MCF 10A (cell line): Measurements from ENCODE around the gene PDE2A. TPM values are rescaled to one million over a fixed set of nuclear protein-coding genes. Genes with fewer than 3 reads are reported as not detected.

Source experiments
- BruUV-seq: library from RNA; stranded (reverse); fragments of 400-500 nt; replicated peaks from 2 replicates; lab custom pipeline; 2021; lab: Mats Ljungman, UMichigan
- CTCF ChIA-PET: fragments of 300-600 bp; sonication (Branson Sonifier 250); formaldehyde crosslinking; extraction: SDS; loops from one replicate; lab custom pipeline; 2021; ENCODE audit warnings: antibody characterized with exemption, inconsistent platforms; lab: Yijun Ruan, JAX
- POLR2A ChIA-PET: fragments of 300-600, 350-650 bp; sonication (Branson Sonifier 250); formaldehyde crosslinking; extraction: SDS; loops from one replicate; lab custom pipeline; 2020; ENCODE audit warnings: antibody characterized with exemption, inconsistent platforms; lab: Yijun Ruan, JAX
- DNase-seq: peaks from one replicate; pipeline ENCODE4 v3.0.0-alpha.2; 2018; ENCODE audit not compliant: unreplicated experiment
- H3K27ac Mint-ChIP-seq: one replicate; pipeline ENCODE4 v1.8.0; 2022; ENCODE audit warnings: mild to moderate bottlenecking, low read depth, mixed read lengths; ENCODE audit not compliant: unreplicated experiment
- H3K27me3 Mint-ChIP-seq: one replicate; pipeline ENCODE4 v1.8.0; 2022; ENCODE audit warnings: mixed read lengths; ENCODE audit not compliant: insufficient read depth, unreplicated experiment
- H3K36me3 Mint-ChIP-seq: one replicate; pipeline ENCODE4 v1.8.0; 2022; ENCODE audit warnings: mild to moderate bottlenecking, moderate library complexity, mixed read lengths; ENCODE audit not compliant: insufficient read depth, unreplicated experiment
- H3K4me1 Mint-ChIP-seq: one replicate; pipeline ENCODE4 v1.8.0; 2022; ENCODE audit warnings: mixed read lengths; ENCODE audit not compliant: insufficient read depth, unreplicated experiment
- H3K4me3 Mint-ChIP-seq: one replicate; pipeline ENCODE4 v1.8.0; 2022; ENCODE audit warnings: mild to moderate bottlenecking, moderate library complexity, mixed read lengths; ENCODE audit not compliant: unreplicated experiment
- H3K9me3 Mint-ChIP-seq: one replicate; pipeline ENCODE4 v1.8.0; 2022; ENCODE audit warnings: mixed read lengths; ENCODE audit not compliant: unreplicated experiment
- CTCF ChIP-seq: fragments of 200-600 bp; IDR thresholded peaks from one replicate; pipeline ENCODE4 v1.8.0; 2022; ENCODE audit warnings: antibody characterized with exemption, mild to moderate bottlenecking; ENCODE audit not compliant: unreplicated experiment
- intact Hi-C: fragments of 100-400 bp; cut with micrococcal nuclease; formaldehyde crosslinking; loops from 2 replicates; pipeline ENCODE4 v1.14.1; 2022
- total RNA-seq: library from RNA; stranded (reverse); gene quantifications from 2 replicates; pipeline ENCODE4 v1.2.3, GENCODE V29; 2022

The PDE2A gene
- total RNA-seq, 1 experiment from 2014 or later, result 1.9 TPM

GRCh38 chr11:72578051-72578450, 96.2 kb downstream of the PDE2A start:
- no peak overlapping the region for H3K4me3 Mint-ChIP-seq
- DNase-seq, result no peak
- ChIA-PET CTCF (interaction anchor here (0.7 to 1.7 kb wide), 4 partner anchors 9 to 845 kb away, joined by 3 to 6 read pairs (median 4); no protein-coding TSS in a partner anchor), POLR2A (interaction anchor here (0.6 kb wide), 1 partner anchor 20 kb away, joined by 6 read pairs; no protein-coding TSS in a partner anchor)
- no peaks in the 10 kb centered on the region for H3K27me3 Mint-ChIP-seq
- intact Hi-C loops, result no loop called here
- H3K4me1 Mint-ChIP-seq, result peaks cover 20% of the 10 kb centered on the region
- H3K27ac Mint-ChIP-seq, result no peak overlapping the region
- no peaks in the 10 kb centered on the region for H3K9me3 Mint-ChIP-seq
- no peaks in the 10 kb centered on the region for H3K36me3 Mint-ChIP-seq
- TF ChIP-seq CTCF, result no peak
- no TSS peak for BruUV-seq

GRCh38 chr11:72577271-72577721, 96.9 kb downstream of the PDE2A start:
- ChIA-PET CTCF (interaction anchor here (0.7 to 5.4 kb wide), 3 partner anchors 9 to 106 kb away, joined by 4 to 59 read pairs (median 6); no protein-coding TSS in a partner anchor), POLR2A (no interaction called here)
- BruUV-seq, result no TSS peak
- no peak overlapping the region for H3K4me3 Mint-ChIP-seq
- intact Hi-C loops, result no loop called here
- H3K36me3 Mint-ChIP-seq, result no peaks in the 10 kb centered on the region
- H3K9me3 Mint-ChIP-seq, result no peaks in the 10 kb centered on the region
- no peaks in the 10 kb centered on the region for H3K27me3 Mint-ChIP-seq
- H3K4me1 Mint-ChIP-seq, result peaks cover 20% of the 10 kb centered on the region
- H3K27ac Mint-ChIP-seq, result no peak overlapping the region
- no peak for DNase-seq
- no peak for TF ChIP-seq CTCF

DNA sequence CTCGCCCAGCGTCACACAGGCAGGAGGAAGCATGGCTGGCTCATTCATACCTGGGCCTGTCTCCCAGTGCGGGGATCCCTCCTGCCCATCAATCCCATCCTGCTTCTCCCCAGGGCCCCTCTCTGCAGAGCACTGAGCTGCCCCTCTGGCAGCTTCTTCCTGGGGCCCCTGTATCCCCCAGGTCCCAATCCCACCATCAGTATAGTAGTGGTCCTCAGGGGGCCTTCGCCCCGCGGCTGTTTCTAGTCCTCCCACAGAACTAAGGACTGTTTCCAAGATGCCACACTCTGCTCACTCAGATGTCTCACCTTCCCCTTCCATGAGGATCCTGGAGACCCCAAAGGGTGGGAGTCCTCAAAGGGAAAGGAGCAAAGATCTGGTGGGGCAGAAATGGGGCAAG, 97.6 kb downstream of the PDE2A start:
- ChIA-PET CTCF (interaction anchor here (1.7 to 5.4 kb wide), 2 partner anchors 10 to 105 kb away, joined by 6 to 59 read pairs; no protein-coding TSS in a partner anchor), POLR2A (no interaction called here)
- BruUV-seq, result no TSS peak
- H3K36me3 Mint-ChIP-seq, result no peaks in the 10 kb centered on the region
- intact Hi-C loops, result no loop called here
- no peak for DNase-seq
- TF ChIP-seq CTCF, result no peak
- no peaks in the 10 kb centered on the region for H3K27me3 Mint-ChIP-seq
- peaks cover 24% of the 10 kb centered on the region for H3K4me1 Mint-ChIP-seq
- H3K27ac Mint-ChIP-seq, result no peak overlapping the region
- no peaks in the 10 kb centered on the region for H3K9me3 Mint-ChIP-seq
- no peak overlapping the region for H3K4me3 Mint-ChIP-seq

GRCh38 chr11:72576243-72576595, 98.0 kb downstream of the PDE2A start:
- DNase-seq, result no peak
- no TSS peak for BruUV-seq
- POLR2A ChIA-PET, result no interaction called here
- Mint-ChIP-seq H3K4me1 (peaks cover 28% of the 10 kb centered on the region), H3K27ac (no peak overlapping the region), H3K27me3 (no peaks in the 10 kb centered on the region), H3K36me3 (no peaks in the 10 kb centered on the region), H3K9me3 (no peaks in the 10 kb centered on the region), H3K4me3 (no peak overlapping the region)
- CTCF ChIA-PET, result interaction anchor here (1.7 to 5.4 kb wide), 2 partner anchors 10 to 105 kb away, joined by 6 to 59 read pairs; no protein-coding TSS in a partner anchor
- no peak for TF ChIP-seq CTCF
- intact Hi-C loops, result no loop called here
